ENCODE measurements around the gene MT1M.
"Not testable (repeated sequence)": the region's sequence is repeated elsewhere in the genome, so short reads cannot be mapped to it uniquely, and the experiment has no call there.

Gene MT1M

DNA sequence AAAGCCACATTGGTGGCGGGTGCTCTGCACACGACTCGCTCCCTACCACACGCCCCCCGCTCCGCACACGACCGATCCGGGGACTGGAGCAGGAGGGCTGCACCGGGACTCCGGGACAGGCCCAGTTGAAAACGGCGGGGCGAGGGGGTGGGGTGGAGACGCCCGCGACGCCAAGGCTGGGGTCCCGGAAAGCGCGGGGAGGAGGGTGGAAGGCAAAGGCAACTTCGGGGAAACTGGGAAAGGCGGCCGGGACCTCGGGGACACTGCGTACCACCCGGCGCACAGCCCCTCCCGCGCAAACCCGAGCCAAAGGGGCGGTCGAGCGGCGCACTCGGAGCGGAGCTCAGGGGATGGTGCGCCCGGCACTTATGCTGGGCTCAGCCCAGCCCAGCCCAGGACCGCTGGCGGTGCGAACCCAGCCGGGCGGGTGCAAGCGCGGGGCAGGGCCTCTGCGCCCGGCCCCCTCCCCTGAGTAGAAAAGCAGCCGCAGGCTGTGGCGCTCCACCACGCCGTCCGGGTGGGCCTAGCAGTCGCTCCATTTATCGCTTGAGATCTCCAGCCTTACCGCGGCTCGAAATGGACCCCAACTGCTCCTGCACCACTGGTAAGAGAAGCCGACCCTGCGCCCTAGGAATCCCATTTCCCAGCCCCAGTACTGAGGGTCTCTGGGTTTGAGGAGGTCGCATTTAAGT is at the start of gene MT1M:
MT1M (plus strand) TSS at position 504 of the 692 bp plus-strand sequence; CDS start at position 577, 73 bp downstream.
- DNase-seq (ENCODE audit: low spot score): no peak

GRCh38 chr16:56582911-56583310 is 49.5 kb upstream of the MT1M start:
- not testable (repeated sequence) for DNase-seq (ENCODE audit: low spot score)

DNA sequence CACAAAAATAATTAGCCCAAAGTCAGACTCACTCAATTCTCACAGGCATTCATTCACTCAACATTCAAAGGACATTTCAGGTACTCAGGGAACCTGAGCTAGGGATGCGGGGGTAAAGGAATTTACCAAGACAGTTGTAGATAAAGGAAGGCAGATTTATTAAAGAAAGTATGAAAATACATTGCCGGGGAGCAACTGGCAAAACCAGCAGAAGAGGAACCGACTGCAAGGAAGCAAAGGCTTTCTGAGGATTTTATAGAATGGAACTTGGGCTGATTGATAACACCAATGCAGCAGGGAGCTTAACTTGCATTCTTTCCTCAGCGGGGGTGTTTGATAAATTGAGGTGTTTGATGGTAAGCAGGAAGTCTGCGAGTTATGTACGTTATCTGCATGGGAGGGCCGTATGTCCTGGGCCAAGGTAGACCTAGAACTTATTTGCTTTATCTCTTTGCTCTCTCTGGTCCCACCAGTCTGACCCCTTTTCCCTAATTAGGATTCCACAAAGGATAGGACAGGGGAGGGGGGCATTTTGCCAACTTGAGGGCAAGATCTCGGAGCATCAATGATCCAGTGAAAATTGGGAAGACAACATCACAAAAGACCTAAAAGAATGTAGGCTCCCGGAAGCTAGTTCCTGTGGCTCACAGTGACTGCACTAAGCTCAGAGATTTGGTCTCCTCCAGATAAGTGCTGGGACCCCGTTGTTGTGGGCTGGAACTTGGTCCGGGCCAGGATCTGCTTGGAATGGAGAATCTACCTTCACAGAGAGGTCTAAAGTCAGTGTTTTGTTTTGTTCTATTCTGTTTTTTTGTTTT is 48.9 kb upstream of the MT1M start:
- DNase-seq (ENCODE audit: low spot score): no peak

GRCh38 chr16:56584276-56584675 is 48.2 kb upstream of the MT1M start:
- no peak for DNase-seq (ENCODE audit: low spot score)

DNA sequence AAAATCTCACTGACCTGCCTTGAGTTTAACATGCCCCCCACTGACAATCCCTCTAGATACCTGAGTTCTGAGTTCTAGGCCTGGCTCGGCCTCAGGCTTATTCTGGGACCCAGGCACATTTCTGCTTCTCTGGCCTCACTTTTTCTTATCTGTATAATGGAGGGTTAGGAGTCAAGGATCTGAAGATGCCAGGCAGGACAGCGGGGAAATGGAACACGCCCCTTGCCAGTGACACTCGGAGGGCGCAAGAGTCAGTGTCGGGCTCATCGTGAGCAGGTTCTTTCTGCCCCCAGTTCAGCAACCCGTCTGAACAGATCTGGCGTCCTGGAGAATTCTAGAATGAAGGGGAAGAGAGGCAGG is 43.7 kb upstream of the MT1M start:
- no peak for DNase-seq (ENCODE audit: low spot score)

- no peak for DNase-seq (ENCODE audit: low spot score)
Observed at GRCh38 chr16:56589141-56590039, 43.1 kb upstream of the MT1M start, which contains the start of gene MT3. MT3 (plus strand) TSS chr16:56589528; CDS start chr16:56589591, 63 bp downstream.

- DNase-seq (ENCODE audit: low spot score): no peak
Observed at GRCh38 chr16:56591377-56592060, 40.9 kb upstream of the MT1M start.

DNA sequence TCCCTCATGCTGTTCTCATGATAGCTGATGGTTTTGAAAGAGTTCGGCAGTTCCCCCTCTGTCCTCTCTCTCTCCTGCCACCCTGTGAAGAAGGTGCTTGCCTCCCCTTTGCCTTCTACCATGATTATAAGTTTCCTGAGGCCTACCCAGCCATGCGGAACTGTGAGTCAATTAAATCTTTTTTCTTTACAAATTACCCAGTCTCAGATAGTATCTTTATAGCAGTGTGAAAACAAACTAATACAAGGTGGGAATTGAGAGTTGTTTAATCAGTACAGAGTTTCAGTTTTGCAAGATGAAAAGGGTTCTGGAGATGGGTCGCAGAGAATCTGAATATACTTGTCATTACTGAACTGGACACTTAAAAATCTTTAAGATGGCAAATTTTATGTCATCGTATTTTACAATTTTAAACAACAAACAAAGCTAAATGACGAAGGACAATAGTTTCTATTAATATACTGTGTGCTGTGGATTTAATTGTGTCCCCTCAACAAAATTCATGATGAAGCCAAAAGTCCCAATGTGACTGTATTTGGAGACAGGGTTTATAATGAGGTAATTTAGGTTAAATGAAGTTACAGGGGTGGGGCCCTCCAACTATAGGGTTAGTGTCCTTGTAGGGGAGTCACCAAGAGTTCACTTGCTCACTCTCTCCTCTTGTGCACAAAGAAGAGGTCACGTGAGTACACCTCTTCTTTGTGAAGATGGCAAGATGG is 38.7 kb upstream of the MT1M start:
- no peak for DNase-seq (ENCODE audit: low spot score)

DNA sequence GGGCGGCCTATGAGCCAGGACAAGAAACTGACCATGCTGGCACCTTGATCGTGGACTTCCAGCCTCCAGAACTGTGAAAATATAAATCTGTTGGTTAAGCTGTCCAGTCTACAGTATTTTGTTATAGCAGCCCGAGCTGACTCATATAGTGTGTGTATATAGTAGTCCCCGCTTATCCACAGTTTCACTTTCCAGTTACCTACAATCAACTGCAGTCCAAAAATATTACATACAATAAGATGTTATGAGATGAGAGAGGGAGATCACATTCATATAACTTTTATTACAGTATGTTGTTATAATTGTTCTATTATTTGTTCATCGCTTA is 38.2 kb upstream of the MT1M start:
- no peak for DNase-seq (ENCODE audit: low spot score)

- peak; percentile 24 for DNase-seq (ENCODE audit: low spot score)
Observed at GRCh38 chr16:56600398-56600999, 32.0 kb upstream of the MT1M start.

- no peak for DNase-seq (ENCODE audit: low spot score)
Observed at GRCh38 chr16:56601325-56601724, 31.1 kb upstream of the MT1M start.

DNA sequence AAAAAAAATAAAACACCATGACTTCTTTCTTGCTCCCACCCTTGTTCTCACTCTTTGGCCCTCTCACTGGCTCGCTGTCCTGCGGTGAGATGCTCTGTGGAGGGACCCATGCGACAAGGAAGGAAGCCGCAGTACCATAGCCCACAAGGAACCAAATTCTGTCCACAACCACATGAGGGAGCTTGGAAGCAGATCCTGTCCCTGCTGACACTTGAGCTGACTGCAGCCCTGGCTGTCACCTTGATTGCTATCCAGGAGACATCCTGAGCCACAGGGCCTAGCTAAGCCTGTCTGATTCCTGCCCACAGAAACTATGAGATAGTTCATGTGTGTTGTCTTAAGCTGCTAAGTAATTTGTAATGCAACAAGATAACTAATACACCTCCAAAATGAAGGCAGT is 28.9 kb upstream of the MT1M start:
- peak; percentile 29 for DNase-seq (ENCODE audit: low spot score)

DNA sequence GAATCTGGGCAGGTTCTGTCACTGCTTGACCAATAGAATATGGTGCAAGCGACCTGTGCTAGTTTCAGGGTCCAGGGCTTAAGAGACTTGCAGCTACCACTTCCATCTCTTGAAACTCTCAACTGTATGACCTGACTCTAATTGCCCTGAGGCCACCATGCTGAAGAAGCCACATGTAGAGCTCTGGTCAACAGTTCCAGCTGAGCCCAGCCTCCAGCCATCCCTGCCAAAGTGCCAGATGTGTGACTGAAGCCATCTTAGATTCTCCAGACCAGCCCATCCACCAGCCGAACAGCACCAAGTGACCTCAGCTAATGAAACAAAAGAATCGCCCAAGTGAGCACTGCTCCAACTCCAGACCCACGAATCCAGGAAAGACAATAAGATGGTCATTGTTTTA is 27.5 kb upstream of the MT1M start:
- no peak for DNase-seq (ENCODE audit: low spot score)

- no peak for DNase-seq (ENCODE audit: low spot score)
Observed at GRCh38 chr16:56605475-56605874, 27.0 kb upstream of the MT1M start.

- no peak for DNase-seq (ENCODE audit: low spot score)
Observed at GRCh38 chr16:56606071-56606475, 26.4 kb upstream of the MT1M start.

GRCh38 chr16:56606476-56607108 is 25.9 kb upstream of the MT1M start:
- no peak for DNase-seq (ENCODE audit: low spot score)

GRCh38 chr16:56607109-56607618 is 25.3 kb upstream of the MT1M start:
- no peak for DNase-seq (ENCODE audit: low spot score)

GRCh38 chr16:56607675-56608042 is 24.8 kb upstream of the MT1M start:
- no peak for DNase-seq (ENCODE audit: low spot score)

DNA sequence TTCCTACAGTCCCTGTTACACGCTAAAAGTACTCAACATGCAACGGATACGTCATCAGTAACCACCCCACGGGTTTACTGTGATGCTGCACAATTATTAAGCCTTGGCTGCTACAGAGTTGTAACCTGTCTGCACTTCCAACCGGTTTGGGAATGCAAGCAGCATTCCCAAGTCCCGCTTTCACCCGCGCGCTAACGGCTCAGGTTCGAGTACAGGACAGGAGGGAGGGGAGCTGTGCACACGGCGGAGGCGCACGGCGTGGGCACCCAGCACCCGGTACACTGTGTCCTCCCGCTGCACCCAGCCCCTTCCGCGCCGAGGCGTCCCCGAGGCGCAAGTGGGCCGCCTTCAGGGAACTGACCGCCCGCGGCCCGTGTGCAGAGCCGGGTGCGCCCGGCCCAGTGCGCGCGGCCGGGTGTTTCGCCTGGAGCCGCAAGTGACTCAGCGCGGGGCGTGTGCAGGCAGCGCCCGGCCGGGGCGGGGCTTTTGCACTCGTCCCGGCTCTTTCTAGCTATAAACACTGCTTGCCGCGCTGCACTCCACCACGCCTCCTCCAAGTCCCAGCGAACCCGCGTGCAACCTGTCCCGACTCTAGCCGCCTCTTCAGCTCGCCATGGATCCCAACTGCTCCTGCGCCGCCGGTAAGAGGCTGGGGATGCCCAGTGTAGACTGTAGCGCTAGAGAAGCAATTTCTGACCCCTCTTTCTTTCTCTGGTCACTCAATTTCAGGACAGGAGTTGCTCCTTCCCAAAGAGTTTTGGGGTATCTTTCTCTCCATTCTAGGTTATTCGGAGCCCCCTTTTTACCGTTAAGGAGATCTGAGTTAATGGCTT is 24.2 kb upstream of the MT1M start, which contains the start of gene MT2A:
MT2A (plus strand) TSS at position 542 of the 833 bp plus-strand sequence; CDS start at position 614, 72 bp downstream.
- DNase-seq (ENCODE audit: low spot score): peak; percentile 87

All from CD4-positive, alpha-beta T cell treated with Interleukin-6 at 100 ng/mL for 8 hours (primary cell).